ENCODE measurements around the gene KCNQ2.

The KCNQ2 gene

DNA sequence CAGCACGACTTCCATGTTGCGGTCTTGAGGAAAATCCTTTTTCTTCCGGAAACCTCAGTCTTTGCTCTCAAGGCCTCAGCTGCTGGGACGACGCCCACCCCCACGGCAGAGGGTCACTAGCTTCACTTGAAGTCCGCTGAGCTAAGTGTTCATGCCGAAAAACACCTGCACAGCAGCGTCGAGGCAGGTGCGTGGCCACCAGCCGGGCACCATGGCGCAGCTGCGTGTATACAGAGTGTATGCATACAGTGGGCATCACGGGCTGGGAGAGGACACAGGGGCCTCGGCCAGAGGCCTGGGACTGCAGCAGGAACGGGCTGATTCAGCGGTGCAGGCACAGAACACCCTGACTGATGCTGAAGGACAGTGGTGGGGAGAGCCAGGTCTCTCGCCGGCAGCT, 20.1 kb downstream of the KCNQ2 start:
- Histone ChIP-seq H3K9me2 (ENCODE audit: low read depth, low read length) (no peaks in the 10 kb centered on the region), H3K4me3 (ENCODE audit: low read depth, low read length, poor library complexity, severe bottlenecking) (no peak overlapping the region), H3K9me3 (ENCODE audit: low read length) (no peaks in the 10 kb centered on the region), H3K4me2 (ENCODE audit: low read length) (no peak overlapping the region), H3K4me1 (ENCODE audit: insufficient read depth, low read length, severe bottlenecking) (no peaks in the 10 kb centered on the region), H4K20me1 (ENCODE audit: insufficient read depth, low read length) (no peaks in the 10 kb centered on the region), H3K36me3 (ENCODE audit: insufficient read depth, low read length) (no peaks in the 10 kb centered on the region), H3K27ac (ENCODE audit: low read depth, low read length, poor library complexity, severe bottlenecking) (no peak overlapping the region), H3K79me2 (ENCODE audit: insufficient read depth, low read length) (no peaks in the 10 kb centered on the region), H3F3A (ENCODE audit: insufficient read depth, low read length) (no peaks in the 10 kb centered on the region), H3K27me3 (ENCODE audit: insufficient read depth, low read length) (0 out of 2 replicates have a peak, but pooled peaks cover 8% of the 10 kb centered on the region), H3K9ac (ENCODE audit: low read length) (no peak overlapping the region), H2AFZ (ENCODE audit: low read length) (no peak overlapping the region)
- TF ChIP-seq, protein P1, sequence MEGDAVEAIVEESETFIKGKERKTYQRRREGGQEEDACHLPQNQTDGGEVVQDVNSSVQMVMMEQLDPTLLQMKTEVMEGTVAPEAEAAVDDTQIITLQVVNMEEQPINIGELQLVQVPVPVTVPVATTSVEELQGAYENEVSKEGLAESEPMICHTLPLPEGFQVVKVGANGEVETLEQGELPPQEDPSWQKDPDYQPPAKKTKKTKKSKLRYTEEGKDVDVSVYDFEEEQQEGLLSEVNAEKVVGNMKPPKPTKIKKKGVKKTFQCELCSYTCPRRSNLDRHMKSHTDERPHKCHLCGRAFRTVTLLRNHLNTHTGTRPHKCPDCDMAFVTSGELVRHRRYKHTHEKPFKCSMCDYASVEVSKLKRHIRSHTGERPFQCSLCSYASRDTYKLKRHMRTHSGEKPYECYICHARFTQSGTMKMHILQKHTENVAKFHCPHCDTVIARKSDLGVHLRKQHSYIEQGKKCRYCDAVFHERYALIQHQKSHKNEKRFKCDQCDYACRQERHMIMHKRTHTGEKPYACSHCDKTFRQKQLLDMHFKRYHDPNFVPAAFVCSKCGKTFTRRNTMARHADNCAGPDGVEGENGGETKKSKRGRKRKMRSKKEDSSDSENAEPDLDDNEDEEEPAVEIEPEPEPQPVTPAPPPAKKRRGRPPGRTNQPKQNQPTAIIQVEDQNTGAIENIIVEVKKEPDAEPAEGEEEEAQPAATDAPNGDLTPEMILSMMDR (IDR thresholded peaks at IDR 0.05; ENCODE audit: low read length) = no peak
- no peak for TF ChIP-seq EZH2 (IDR thresholded peaks at IDR 0.05; ENCODE audit: borderline replicate concordance, low read length)

DNA sequence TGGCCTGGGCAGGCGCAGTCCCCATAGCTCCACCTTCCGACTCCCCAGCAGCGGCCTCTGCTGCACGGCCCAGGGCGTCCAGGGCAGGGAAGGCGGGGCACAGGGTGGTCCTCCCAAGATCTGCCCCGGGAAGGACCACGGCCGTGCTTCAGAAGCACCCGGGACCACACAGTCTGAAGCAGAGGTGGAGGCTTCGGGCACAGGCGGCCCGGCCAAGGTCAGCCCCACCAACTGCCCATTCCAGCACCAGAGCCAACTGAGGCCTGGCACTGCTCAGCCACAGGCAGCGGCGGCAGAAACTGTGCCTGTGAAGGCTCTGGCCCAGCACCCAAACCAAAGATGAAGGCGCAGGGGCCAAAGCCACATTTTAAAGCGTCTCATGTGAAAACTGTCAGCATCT, 20.6 kb downstream of the KCNQ2 start:
- no peak overlapping the region for H3K4me2 ChIP-seq (ENCODE audit: low read length)
- no peaks in the 10 kb centered on the region for H4K20me1 ChIP-seq (ENCODE audit: insufficient read depth, low read length)
- TF ChIP-seq EZH2 (IDR thresholded peaks at IDR 0.05; ENCODE audit: borderline replicate concordance, low read length) = no peak
- TF ChIP-seq, protein P1 (IDR thresholded peaks at IDR 0.05; ENCODE audit: low read length) = no peak
- no peak overlapping the region for H3K4me3 ChIP-seq (ENCODE audit: low read depth, low read length, poor library complexity, severe bottlenecking)
- H2AFZ ChIP-seq (ENCODE audit: low read length) = no peak overlapping the region
- H3K36me3 ChIP-seq (ENCODE audit: insufficient read depth, low read length) = no peaks in the 10 kb centered on the region
- H3K9me2 ChIP-seq (ENCODE audit: low read depth, low read length) = no peaks in the 10 kb centered on the region
- H3K4me1 ChIP-seq (ENCODE audit: insufficient read depth, low read length, severe bottlenecking) = no peaks in the 10 kb centered on the region
- H3F3A ChIP-seq (ENCODE audit: insufficient read depth, low read length) = no peaks in the 10 kb centered on the region
- 0 out of 2 replicates have a peak, but pooled peaks cover 8% of the 10 kb centered on the region for H3K27me3 ChIP-seq (ENCODE audit: insufficient read depth, low read length)
- H3K9ac ChIP-seq (ENCODE audit: low read length) = no peak overlapping the region
- H3K9me3 ChIP-seq (ENCODE audit: low read length) = no peaks in the 10 kb centered on the region
- no peak overlapping the region for H3K27ac ChIP-seq (ENCODE audit: low read depth, low read length, poor library complexity, severe bottlenecking)
- no peaks in the 10 kb centered on the region for H3K79me2 ChIP-seq (ENCODE audit: insufficient read depth, low read length)

DNA sequence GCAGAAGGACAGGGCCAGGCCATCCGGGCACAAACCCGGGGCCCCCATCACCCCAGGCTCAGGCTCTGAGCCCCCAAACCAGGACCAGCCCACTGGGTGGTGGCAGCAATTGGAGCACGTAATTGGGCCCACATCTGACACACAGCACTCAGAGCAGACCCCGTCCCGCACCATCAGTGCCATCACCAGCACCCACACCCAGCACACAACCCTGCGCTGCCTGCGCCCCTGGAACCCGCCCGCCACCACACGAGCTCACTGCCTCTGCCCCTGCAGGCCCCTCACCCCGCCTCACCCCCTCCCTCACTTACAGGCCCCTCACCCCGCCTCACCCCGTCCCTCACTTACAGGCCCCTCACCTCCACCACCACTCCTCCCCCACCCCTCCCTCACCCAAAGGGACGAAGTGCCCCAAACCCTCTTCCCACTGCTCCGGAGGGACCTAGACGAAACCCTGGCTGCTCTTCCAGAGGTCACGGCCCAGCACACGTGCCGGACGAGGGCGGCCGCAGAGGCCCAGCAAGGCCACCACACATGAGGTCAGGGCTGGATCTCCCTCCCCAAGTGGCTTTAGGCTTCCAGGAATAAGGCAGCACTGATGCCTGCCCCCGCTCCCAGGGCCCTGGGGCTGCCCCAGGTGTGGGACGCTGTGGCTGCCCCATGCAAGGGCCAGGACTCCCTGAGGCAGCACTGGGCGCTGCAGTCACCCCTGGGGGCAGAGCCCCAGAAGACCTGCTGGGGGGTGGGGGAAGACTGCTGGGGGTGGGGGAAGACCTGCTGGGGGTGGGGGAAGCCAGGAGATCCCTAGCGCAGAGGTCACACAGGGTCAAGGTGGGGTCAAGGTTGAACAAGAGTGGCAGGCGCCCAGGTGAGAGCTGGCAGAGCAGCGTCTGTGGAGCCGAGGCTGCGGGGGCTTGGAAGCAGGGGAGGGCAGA, 22.4 kb downstream of the KCNQ2 start:
- no peaks in the 10 kb centered on the region for H3K79me2 ChIP-seq (ENCODE audit: insufficient read depth, low read length)
- H3F3A ChIP-seq (ENCODE audit: insufficient read depth, low read length) = no peaks in the 10 kb centered on the region
- H3K27me3 ChIP-seq (ENCODE audit: insufficient read depth, low read length) = 0 out of 2 replicates have a peak, but pooled peaks cover 7% of the 10 kb centered on the region
- H3K9me2 ChIP-seq (ENCODE audit: low read depth, low read length) = no peaks in the 10 kb centered on the region
- no peak overlapping the region for H3K9ac ChIP-seq (ENCODE audit: low read length)
- no peak overlapping the region for H3K4me2 ChIP-seq (ENCODE audit: low read length)
- TF ChIP-seq EZH2 (IDR thresholded peaks at IDR 0.05; ENCODE audit: borderline replicate concordance, low read length) = no peak
- TF ChIP-seq, protein P1 (IDR thresholded peaks at IDR 0.05; ENCODE audit: low read length) = no peak
- no peak overlapping the region for H2AFZ ChIP-seq (ENCODE audit: low read length)
- H4K20me1 ChIP-seq (ENCODE audit: insufficient read depth, low read length) = no peaks in the 10 kb centered on the region
- no peak overlapping the region for H3K27ac ChIP-seq (ENCODE audit: low read depth, low read length, poor library complexity, severe bottlenecking)
- H3K4me1 ChIP-seq (ENCODE audit: insufficient read depth, low read length, severe bottlenecking) = no peaks in the 10 kb centered on the region
- no peaks in the 10 kb centered on the region for H3K9me3 ChIP-seq (ENCODE audit: low read length)
- no peaks in the 10 kb centered on the region for H3K36me3 ChIP-seq (ENCODE audit: insufficient read depth, low read length)
- H3K4me3 ChIP-seq (ENCODE audit: low read depth, low read length, poor library complexity, severe bottlenecking) = no peak overlapping the region
